ENCODE results near the gene SLC34A3.

SLC34A3 gene

DNA sequence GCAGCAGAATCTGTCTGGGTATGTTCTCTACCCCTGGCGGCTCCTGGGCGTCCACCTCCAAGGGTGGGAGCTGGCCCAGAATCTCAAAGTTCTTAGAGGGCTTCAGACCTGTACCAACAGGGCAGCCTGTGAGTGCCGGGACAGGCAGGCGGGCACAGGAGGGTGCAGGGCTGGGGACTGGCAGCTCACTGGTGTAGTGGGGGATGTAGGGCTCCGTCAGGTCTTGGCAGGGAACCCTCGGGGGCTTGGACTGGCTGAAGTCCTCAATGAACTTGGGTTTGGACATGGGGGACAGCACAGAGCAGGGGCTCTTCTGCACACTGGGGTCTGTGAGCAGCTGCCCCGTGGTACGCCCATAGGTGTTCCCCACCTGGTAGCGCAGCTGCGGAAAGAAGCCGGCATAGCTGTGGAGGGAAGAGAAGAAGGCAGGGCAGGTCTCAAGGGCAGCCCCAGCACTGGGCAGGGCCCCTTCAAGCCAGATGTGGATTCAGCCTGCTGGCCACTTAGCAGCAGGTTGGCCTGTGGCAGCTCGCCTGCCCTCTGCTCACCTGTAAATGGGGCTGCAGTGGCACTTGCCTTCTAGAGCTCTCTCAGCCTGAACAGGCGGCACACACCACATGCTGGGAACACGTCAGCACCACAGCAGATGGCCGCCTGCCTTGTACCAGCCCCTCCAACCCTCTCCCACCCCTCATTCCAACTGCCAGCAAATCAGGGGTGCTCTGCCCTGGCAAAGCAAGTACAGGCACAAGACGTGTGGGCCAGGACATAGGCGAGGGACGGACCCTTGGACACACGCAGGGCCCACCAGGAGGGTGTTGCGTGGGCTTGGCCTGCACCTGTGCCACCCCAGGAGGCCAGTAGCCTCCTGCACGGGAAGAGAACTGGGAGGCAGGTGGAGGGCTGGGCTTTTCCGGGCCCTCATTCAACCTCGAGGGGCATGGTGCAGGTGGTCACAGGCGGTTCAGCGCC, 15.0 kb downstream of the SLC34A3 start:
- DNase-seq: no peak
- H3K4me3 ChIP-seq (ENCODE audit: low read depth, low read length): no peak overlapping the region
- no peaks in the 10 kb centered on the region for H3K27me3 ChIP-seq (replicated peaks)
- H3K27ac ChIP-seq: no peak overlapping the region
- peaks cover 25% of the 10 kb centered on the region for H3K36me3 ChIP-seq (replicated peaks)
- TF ChIP-seq, protein P1, sequence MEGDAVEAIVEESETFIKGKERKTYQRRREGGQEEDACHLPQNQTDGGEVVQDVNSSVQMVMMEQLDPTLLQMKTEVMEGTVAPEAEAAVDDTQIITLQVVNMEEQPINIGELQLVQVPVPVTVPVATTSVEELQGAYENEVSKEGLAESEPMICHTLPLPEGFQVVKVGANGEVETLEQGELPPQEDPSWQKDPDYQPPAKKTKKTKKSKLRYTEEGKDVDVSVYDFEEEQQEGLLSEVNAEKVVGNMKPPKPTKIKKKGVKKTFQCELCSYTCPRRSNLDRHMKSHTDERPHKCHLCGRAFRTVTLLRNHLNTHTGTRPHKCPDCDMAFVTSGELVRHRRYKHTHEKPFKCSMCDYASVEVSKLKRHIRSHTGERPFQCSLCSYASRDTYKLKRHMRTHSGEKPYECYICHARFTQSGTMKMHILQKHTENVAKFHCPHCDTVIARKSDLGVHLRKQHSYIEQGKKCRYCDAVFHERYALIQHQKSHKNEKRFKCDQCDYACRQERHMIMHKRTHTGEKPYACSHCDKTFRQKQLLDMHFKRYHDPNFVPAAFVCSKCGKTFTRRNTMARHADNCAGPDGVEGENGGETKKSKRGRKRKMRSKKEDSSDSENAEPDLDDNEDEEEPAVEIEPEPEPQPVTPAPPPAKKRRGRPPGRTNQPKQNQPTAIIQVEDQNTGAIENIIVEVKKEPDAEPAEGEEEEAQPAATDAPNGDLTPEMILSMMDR (IDR thresholded peaks at IDR 0.05; ENCODE audit: low read depth, low read length, missing control alignments): no peak
- in situ Hi-C loops (cut with HindIII; ENCODE audit: low pct_ligation_motif_present, low sequenced_read_pairs): no loop called here

DNA sequence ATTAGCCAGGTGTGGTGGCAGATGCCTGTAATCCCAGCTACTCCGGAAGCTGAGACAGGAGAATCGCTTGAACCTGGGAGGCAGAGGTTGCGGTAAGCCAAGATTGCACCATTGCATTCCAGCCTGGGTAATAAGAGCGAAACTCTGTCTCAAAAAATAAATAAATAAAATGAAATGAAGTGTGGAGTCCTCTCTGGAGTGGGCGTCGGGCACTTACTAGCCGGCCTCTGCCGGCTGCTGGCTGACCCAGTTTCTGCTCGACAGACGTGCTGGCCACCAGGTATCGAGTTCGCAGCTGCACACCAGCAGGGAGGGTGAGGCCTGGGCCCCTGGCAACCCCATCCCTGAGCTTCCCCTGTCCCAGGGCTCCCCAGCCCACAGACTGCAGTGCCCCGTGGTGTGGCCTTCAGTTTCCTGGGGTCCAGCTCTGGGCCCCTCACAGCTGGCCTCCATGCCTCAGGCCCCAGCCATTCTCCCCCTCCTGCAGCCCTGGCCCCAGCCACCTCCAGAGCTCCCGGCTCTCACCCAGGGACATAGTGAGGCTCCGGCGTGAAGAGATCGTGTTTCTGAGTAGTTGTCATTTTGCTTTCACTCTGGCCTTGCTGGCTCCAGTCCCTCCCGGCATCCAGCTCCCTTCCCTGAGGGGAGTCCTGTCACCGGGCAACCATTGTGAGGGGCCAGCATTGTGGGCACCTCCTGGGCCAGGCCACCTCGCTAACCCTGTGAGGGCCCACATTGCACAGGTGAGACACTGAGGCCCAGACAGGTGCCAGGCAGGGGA, 16.6 kb downstream of the SLC34A3 start:
- Histone ChIP-seq H3K27ac (no peak overlapping the region), H3K4me3 (ENCODE audit: low read depth, low read length) (no peak overlapping the region), H3K27me3 (replicated peaks) (no peaks in the 10 kb centered on the region), H3K36me3 (replicated peaks) (peaks cover 17% of the 10 kb centered on the region)
- TF ChIP-seq, protein P1 (IDR thresholded peaks at IDR 0.05; ENCODE audit: low read depth, low read length, missing control alignments): no peak
- in situ Hi-C loops (cut with HindIII; ENCODE audit: low pct_ligation_motif_present, low sequenced_read_pairs): no loop called here
- DNase-seq: no peak

DNA sequence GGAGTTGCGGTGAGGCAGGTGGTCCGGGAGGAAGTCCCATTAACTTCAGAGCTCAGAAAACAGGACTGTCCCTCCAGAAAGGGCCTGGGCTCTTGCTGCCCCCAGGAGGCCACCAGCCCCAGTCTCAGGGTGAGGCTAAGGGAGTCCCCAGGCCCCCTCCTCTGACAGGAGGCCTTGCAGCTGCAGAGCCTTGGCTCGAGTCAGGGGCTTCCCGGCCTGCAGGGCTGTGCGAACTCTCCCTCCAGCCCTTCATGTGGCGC, 17.1 kb downstream of the SLC34A3 start:
- in situ Hi-C loops (cut with HindIII; ENCODE audit: low pct_ligation_motif_present, low sequenced_read_pairs): no loop called here
- no peak overlapping the region for H3K4me3 ChIP-seq (ENCODE audit: low read depth, low read length)
- DNase-seq: no peak
- H3K27ac ChIP-seq: no peak overlapping the region
- no peaks in the 10 kb centered on the region for H3K27me3 ChIP-seq (replicated peaks)
- TF ChIP-seq, protein P1 (IDR thresholded peaks at IDR 0.05; ENCODE audit: low read depth, low read length, missing control alignments): no peak
- H3K36me3 ChIP-seq (replicated peaks): peaks cover 12% of the 10 kb centered on the region

DNA sequence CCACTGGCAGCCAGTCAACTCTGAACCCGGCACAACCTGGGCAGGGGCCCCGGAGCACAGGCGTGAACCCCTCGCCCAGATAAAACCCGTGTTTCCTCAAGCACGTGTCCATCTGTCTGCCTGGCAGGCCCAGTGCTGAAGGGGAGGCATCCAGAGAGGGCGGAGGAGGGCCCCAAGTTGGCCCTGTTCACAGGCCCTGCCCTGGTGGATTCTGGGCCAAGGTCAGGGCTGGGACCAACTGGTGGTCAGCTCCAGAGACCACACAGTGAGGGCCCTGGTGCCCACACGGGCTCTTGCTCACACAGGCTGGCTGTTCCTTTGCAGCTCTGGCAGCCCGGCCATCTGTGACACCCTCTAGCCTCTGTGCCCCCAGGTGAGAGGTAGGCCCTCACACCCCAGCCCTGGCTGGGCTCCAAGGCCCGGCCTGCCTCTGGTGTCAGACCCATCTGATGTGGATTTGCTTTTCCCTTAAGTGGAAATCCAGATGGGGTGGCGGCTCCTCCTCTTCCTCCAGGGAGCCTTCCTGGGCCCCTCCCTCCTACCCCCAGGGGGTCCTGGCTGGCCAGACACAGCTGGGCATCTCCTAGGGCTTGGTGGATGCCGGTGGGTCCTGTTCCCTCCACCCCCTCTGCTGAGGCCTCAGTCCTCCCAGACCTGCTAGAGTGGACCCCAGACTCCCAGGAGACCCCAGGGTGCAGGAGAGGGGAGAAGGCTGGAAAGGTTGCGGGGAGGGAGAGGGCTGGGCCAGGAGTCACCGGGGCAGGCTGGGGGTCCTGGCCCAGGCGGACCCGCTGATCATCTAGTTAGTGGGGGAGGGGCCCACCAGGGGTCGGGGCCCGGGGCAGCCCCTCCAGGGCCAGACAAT, 19.9 kb downstream of the SLC34A3 start:
- H3K36me3 ChIP-seq (replicated peaks): no peaks in the 10 kb centered on the region
- H3K4me3 ChIP-seq (ENCODE audit: low read depth, low read length): no peak overlapping the region
- in situ Hi-C loops (cut with HindIII; ENCODE audit: low pct_ligation_motif_present, low sequenced_read_pairs): no loop called here
- no peak overlapping the region for H3K27ac ChIP-seq
- TF ChIP-seq, protein P1 (IDR thresholded peaks at IDR 0.05; ENCODE audit: low read depth, low read length, missing control alignments): no peak
- no peaks in the 10 kb centered on the region for H3K27me3 ChIP-seq (replicated peaks)
- DNase-seq: no peak

DNA sequence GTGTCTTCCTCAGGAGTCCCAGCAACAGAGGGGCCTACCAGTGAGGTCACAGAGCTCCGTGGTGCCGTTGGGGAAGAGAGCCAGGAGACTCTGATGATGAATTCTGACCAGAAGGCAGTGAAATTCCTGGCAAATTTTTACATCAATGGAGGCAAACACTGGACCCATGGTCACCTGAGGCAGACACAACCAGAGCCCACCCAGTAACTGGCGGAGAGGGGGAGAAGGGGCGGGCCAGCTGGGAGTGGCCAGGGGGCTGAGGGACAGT, 20.4 kb downstream of the SLC34A3 start, which contains the start of gene STPG3:
Gene STPG3 (plus strand): TSS at position 93 of the 268 bp plus-strand sequence. CDS start 1 bp downstream, at position 94.
- DNase-seq: no peak
- TF ChIP-seq, protein P1 (IDR thresholded peaks at IDR 0.05; ENCODE audit: low read depth, low read length, missing control alignments): no peak

More for the DNA sequence above, 20.4 kb downstream of the SLC34A3 start, which contains the start of gene STPG3:
- H3K36me3 ChIP-seq (replicated peaks): no peaks in the 10 kb centered on the region
- no peaks in the 10 kb centered on the region for H3K27me3 ChIP-seq (replicated peaks)
- H3K4me3 ChIP-seq (ENCODE audit: low read depth, low read length): no peak within 1 kb of the TSS
- H3K27ac ChIP-seq: no peak within 1 kb of the TSS
- in situ Hi-C loops (cut with HindIII; ENCODE audit: low pct_ligation_motif_present, low sequenced_read_pairs): no loop called here
